Keratinocyte (primary cell): ENCODE data around the gene NUMBL. TPM values are rescaled to one million over a fixed set of nuclear protein-coding genes. Genes with fewer than 3 reads are reported as not detected.

Experiments
- DNase-seq: peaks from one replicate; pipeline ENCODE4 v3.0.0-alpha.2; 2011; ENCODE audit warnings: low read depth, missing footprints, low spot score
- FAIRE-seq: peaks from 2 replicates; lab custom pipeline; 2011; peaks lifted over from hg19 to GRCh38; lab: Jason Lieb, UNC
- H2AFZ ChIP-seq: 2 replicates; pipeline ENCODE4 v1.6.0; 2012; ENCODE audit warnings: low read length, control low read depth, inconsistent platforms; ENCODE audit not compliant: control insufficient read depth
- H3K27ac ChIP-seq: 2 replicates; pipeline ENCODE4 v1.5.1; 2011; ENCODE audit warnings: low read length; ENCODE audit not compliant: control insufficient read depth, insufficient read depth
- H3K27me3 ChIP-seq: 3 replicates; pipeline ENCODE4 v1.6.0; 2011; ENCODE audit warnings: low read length; ENCODE audit not compliant: control insufficient read depth, insufficient read depth; ENCODE audit errors: extremely low read depth
- H3K36me3 ChIP-seq, 2 experiments: 2 replicates in 1 of 2; 3 replicates in 1 of 2; pipeline ENCODE4 v1.5.1; 2011; ENCODE audit warnings: low read length in 2 of 2, mild to moderate bottlenecking in 1 of 2; ENCODE audit not compliant: control insufficient read depth in 2 of 2, insufficient read depth in 2 of 2; ENCODE audit errors: extremely low read depth in 1 of 2
- H3K4me1 ChIP-seq: 3 replicates; pipeline ENCODE4 v1.5.1; 2011; ENCODE audit warnings: low read length; ENCODE audit not compliant: control insufficient read depth, insufficient read depth; ENCODE audit errors: extremely low read depth
- H3K4me2 ChIP-seq: 3 replicates; pipeline ENCODE4 v1.6.0; 2011; ENCODE audit warnings: low read depth, low read length; ENCODE audit not compliant: control insufficient read depth, insufficient read depth; ENCODE audit errors: extremely low read depth
- H3K4me3 ChIP-seq, 3 experiments: fragments of 200-600 bp in 1 of 3; sonication (generic) in 1 of 3; 2 replicates in 2 of 3; 3 replicates in 1 of 3; pipeline ENCODE4 v1.5.1; 2011 to 2016; ENCODE audit warnings: low read length in 3 of 3, mild to moderate bottlenecking in 3 of 3, control low read depth in 2 of 3, inconsistent platforms in 1 of 3, low read depth in 1 of 3, mixed read lengths in 1 of 3, mixed run types in 1 of 3, moderate library complexity in 1 of 3; ENCODE audit not compliant: control insufficient read depth in 2 of 3, insufficient read depth in 2 of 3; ENCODE audit errors: extremely low read depth in 1 of 3
- H3K79me2 ChIP-seq: 2 replicates; pipeline ENCODE4 v1.6.0; 2012; ENCODE audit warnings: low read length; ENCODE audit not compliant: control insufficient read depth, insufficient read depth
- H3K9ac ChIP-seq: 3 replicates; pipeline ENCODE4 v1.6.0; 2011; ENCODE audit warnings: low read length; ENCODE audit not compliant: control insufficient read depth, insufficient read depth; ENCODE audit errors: extremely low read depth
- H3K9me1 ChIP-seq: 3 replicates; pipeline ENCODE4 v1.6.0; 2011; ENCODE audit warnings: low read length; ENCODE audit not compliant: control insufficient read depth, insufficient read depth; ENCODE audit errors: extremely low read depth
- H3K9me3 ChIP-seq: 2 replicates; pipeline ENCODE4 v1.5.1; 2012; ENCODE audit warnings: low read depth, low read length; ENCODE audit not compliant: control insufficient read depth
- H4K20me1 ChIP-seq: 3 replicates; pipeline ENCODE4 v1.6.0; 2011; ENCODE audit warnings: low read length; ENCODE audit not compliant: control insufficient read depth, insufficient read depth; ENCODE audit errors: extremely low read depth
- EZH2 ChIP-seq: IDR thresholded peaks from one replicate; pipeline ENCODE4 v1.6.1; 2012; ENCODE audit warnings: inconsistent platforms, mild to moderate bottlenecking, low read length, moderate library complexity
- dilution Hi-C: fragments of 300-500 bp; cut with MboI; formaldehyde crosslinking; loops from one replicate; pipeline ENCODE4 v1.7.0; 2020; ENCODE audit warnings: low sequenced_read_pairs; ENCODE audit not compliant: extremely low pct_ligation_motif_present
- polyA plus RNA-seq, 5 experiments: library from polyadenylated mRNA; depleted of rRNA in 3 of 5; stranded (reverse) in 3 of 5; stranded (forward) in 1 of 5; unstranded in 1 of 5; fragments of >200 nt; gene quantifications; 1 replicate in 1 of 5; 2 replicates in 3 of 5; 3 replicates in 1 of 5; pipeline versions ENCODE4 v1.2.1 to v1.2.3, GENCODE V29; 2011 to 2012; ENCODE audit warnings: missing spikeins in 2 of 5, low read depth in 1 of 5, low replicate concordance in 1 of 5
- TF ChIP-seq, protein P1 (sequence below), 3 experiments: IDR thresholded peaks in 1 of 3; conservative IDR thresholded peaks in 1 of 3; optimal IDR thresholded peaks in 1 of 3; 2 replicates in 2 of 3; 3 replicates in 1 of 3; pipeline versions ENCODE3 to v1.5.1; 2011; ENCODE audit warnings: low read length in 3 of 3, mild to moderate bottlenecking in 3 of 3, moderate library complexity in 2 of 3, control low read depth in 1 of 3, inconsistent platforms in 1 of 3; ENCODE audit not compliant: insufficient read depth in 2 of 3; ENCODE audit errors: extremely low read depth in 1 of 3

The NUMBL gene
- polyA plus RNA-seq, 1 donor (not counting 4 experiments of a cell fraction or from before 2014, with no cell fraction given): 5.7 TPM

DNA sequence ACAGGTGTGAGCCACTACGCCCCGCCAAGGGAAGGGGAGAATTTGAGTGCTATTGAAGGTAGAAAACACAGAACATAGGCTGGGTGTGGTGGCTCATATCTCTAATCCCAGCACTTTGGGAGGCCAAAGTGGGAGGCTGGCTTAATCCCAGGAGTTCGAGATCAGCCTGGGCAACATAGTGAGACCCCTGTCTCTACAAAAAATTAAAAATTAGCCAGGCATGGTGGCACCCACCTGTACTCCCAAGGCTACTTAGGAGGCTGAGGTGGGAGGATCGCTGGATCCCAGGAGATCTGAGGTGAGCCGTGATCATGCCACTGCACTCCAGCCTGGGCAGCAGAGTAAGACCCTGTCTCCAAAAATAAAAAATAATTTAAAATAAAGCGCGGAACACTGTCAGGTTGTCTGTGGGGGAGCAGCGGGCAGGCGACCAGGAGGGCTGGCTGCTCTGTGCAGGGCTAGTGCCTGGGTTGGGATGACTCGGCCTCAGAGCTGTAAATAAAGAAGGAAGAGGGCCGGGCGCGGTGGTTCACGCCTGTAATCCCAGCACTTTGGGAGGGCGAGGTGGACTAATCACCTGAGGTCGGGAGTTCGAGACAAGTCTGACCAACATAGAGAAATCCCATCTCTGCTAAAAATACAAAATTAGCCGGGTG lies 48.3 kb downstream of the NUMBL start:
- Histone ChIP-seq H3K9me3 (no peaks in the 10 kb centered on the region), H3K4me1 (peaks cover 4% of the 10 kb centered on the region), H3K36me3 (no peaks in the 10 kb centered on the region), H3K4me2 (no peak overlapping the region), H4K20me1 (no peaks in the 10 kb centered on the region), H3K79me2 (no peaks in the 10 kb centered on the region), H3K9me1 (no peaks in the 10 kb centered on the region), H3K9ac (no peak overlapping the region), H3K27ac (no peak overlapping the region), H3K4me3 (no peak overlapping the region), H2AFZ (no peak overlapping the region), H3K27me3 (no peaks in the 10 kb centered on the region)
- TF ChIP-seq EZH2: no peak
- no peak for DNase-seq
- dilution Hi-C loops: no loop called here
- FAIRE-seq: no peak

DNA sequence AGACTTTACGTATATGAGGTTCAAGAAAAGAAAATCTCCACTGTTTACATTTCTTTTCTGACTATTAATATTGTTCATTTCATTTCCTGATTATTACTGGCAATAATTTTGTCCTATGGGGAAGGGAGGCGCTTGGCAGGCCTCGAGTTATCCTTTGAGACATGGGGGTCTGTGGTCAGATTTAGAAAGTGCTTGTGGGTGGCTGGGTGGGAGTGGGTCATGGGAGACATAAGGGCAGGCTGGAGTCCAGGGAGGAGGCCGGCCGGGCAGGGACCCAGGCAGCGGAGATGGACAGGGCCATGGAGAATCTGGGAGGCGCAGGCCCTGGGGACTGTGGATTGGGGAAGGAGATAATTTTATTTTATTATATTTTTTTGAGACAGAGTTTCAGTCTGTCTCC lies 49.2 kb downstream of the NUMBL start:
- Histone ChIP-seq H3K9ac (no peak overlapping the region), H3K4me3 (no peak overlapping the region), H3K27ac (no peak overlapping the region), H3K4me1 (peaks cover under 1% of the 10 kb centered on the region), H2AFZ (no peak overlapping the region), H3K9me3 (no peaks in the 10 kb centered on the region), H3K79me2 (no peaks in the 10 kb centered on the region), H4K20me1 (no peaks in the 10 kb centered on the region), H3K4me2 (no peak overlapping the region), H3K27me3 (no peaks in the 10 kb centered on the region), H3K9me1 (no peaks in the 10 kb centered on the region), H3K36me3 (no peaks in the 10 kb centered on the region)
- FAIRE-seq (no peak), DNase-seq (no peak)
- dilution Hi-C loops: no loop called here
- TF ChIP-seq, protein P1, sequence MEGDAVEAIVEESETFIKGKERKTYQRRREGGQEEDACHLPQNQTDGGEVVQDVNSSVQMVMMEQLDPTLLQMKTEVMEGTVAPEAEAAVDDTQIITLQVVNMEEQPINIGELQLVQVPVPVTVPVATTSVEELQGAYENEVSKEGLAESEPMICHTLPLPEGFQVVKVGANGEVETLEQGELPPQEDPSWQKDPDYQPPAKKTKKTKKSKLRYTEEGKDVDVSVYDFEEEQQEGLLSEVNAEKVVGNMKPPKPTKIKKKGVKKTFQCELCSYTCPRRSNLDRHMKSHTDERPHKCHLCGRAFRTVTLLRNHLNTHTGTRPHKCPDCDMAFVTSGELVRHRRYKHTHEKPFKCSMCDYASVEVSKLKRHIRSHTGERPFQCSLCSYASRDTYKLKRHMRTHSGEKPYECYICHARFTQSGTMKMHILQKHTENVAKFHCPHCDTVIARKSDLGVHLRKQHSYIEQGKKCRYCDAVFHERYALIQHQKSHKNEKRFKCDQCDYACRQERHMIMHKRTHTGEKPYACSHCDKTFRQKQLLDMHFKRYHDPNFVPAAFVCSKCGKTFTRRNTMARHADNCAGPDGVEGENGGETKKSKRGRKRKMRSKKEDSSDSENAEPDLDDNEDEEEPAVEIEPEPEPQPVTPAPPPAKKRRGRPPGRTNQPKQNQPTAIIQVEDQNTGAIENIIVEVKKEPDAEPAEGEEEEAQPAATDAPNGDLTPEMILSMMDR (optimal IDR thresholded peaks at IDR 0.05 in 1 of 3, IDR thresholded peaks at IDR 0.05 in 1 of 3, conservative IDR thresholded peaks at IDR 0.05 in 1 of 3; ENCODE audit: extremely low read depth in 1 of 3, insufficient read depth in 2 of 3, low read length in 3 of 3): no peak
- no peak for TF ChIP-seq EZH2

DNA sequence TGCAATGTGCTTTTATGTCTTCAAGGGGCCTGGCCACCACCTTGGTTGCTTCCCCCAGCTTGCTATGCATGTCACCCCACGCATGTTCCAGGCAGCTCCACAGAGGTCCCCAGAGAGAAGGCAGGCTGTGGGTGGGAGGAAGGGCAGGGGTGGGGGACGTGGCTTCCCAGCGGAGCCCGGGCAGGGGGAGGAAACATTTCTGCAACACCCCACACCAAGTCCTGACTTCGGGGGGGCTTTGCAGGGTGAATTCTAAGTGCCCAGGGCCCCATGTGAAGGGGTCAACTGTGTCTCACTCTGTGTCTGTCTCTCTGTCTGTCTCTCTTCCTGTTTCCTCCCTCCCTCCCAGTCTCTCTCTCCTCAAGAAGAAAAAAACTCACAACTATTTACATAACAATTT lies 49.7 kb downstream of the NUMBL start:
- no peak overlapping the region for H3K9ac ChIP-seq
- H3K36me3 ChIP-seq: no peaks in the 10 kb centered on the region
- H2AFZ ChIP-seq: no peak overlapping the region
- no peak overlapping the region for H3K4me3 ChIP-seq
- dilution Hi-C loops: no loop called here
- no peaks in the 10 kb centered on the region for H3K79me2 ChIP-seq
- no peaks in the 10 kb centered on the region for H4K20me1 ChIP-seq
- FAIRE-seq (no peak), DNase-seq (no peak)
- H3K27ac ChIP-seq: no peak overlapping the region
- H3K4me2 ChIP-seq: no peak overlapping the region
- no peaks in the 10 kb centered on the region for H3K27me3 ChIP-seq
- no peaks in the 10 kb centered on the region for H3K4me1 ChIP-seq
- H3K9me3 ChIP-seq: no peaks in the 10 kb centered on the region
- TF ChIP-seq, protein P1 (optimal IDR thresholded peaks at IDR 0.05 in 1 of 3, IDR thresholded peaks at IDR 0.05 in 1 of 3, conservative IDR thresholded peaks at IDR 0.05 in 1 of 3; ENCODE audit: extremely low read depth in 1 of 3, insufficient read depth in 2 of 3, low read length in 3 of 3): no peak
- TF ChIP-seq EZH2: no peak
- H3K9me1 ChIP-seq: no peaks in the 10 kb centered on the region
